H9 (cell line): Measurements from ENCODE around the gene RPS19BP1. TPM values are rescaled to one million over a fixed set of nuclear protein-coding genes. Genes with fewer than 3 reads are reported as not detected.

ENCODE experiments used
- DNase-seq: peaks from one replicate; pipeline ENCODE4 v3.0.0-alpha.2; 2017
- H2AFZ ChIP-seq: one replicate; pipeline ENCODE4 v1.6.1; 2013; ENCODE audit warnings: mild to moderate bottlenecking, low read length, control low read depth, moderate library complexity
- H2AK5ac ChIP-seq: 2 replicates; pipeline ENCODE4 v1.6.1; 2013; ENCODE audit warnings: low read length, control low read depth, mixed read lengths; ENCODE audit not compliant: insufficient read length
- H2BK120ac ChIP-seq: one replicate; pipeline ENCODE4 v1.6.1; 2013; ENCODE audit warnings: low read depth, mild to moderate bottlenecking, low read length, control low read depth, inconsistent platforms; ENCODE audit not compliant: poor library complexity, severe bottlenecking
- H2BK12ac ChIP-seq: 2 replicates; pipeline ENCODE4 v1.6.1; 2013; ENCODE audit warnings: low read length, control low read depth, mixed read lengths, low read depth; ENCODE audit not compliant: insufficient read length
- H2BK15ac ChIP-seq: 2 replicates; pipeline ENCODE4 v1.6.1; 2013; ENCODE audit warnings: low read depth, low read length, control low read depth
- H2BK20ac ChIP-seq: one replicate; pipeline ENCODE4 v1.6.1; 2013; ENCODE audit warnings: low read depth, mild to moderate bottlenecking, low read length, control low read depth, inconsistent platforms; ENCODE audit not compliant: poor library complexity, severe bottlenecking
- H2BK5ac ChIP-seq: 2 replicates; pipeline ENCODE4 v1.6.1; 2013; ENCODE audit warnings: low read length, control low read depth, mixed read lengths; ENCODE audit not compliant: insufficient read length
- H3K14ac ChIP-seq: 2 replicates; pipeline ENCODE4 v1.6.1; 2013; ENCODE audit warnings: low read length, control low read depth; ENCODE audit not compliant: insufficient read depth
- H3K18ac ChIP-seq: 2 replicates; pipeline ENCODE4 v1.6.1; 2013; ENCODE audit warnings: low read depth, mild to moderate bottlenecking, mixed read lengths, low read length, control low read depth; ENCODE audit not compliant: insufficient read length
- H3K23ac ChIP-seq: 2 replicates; pipeline ENCODE4 v1.6.1; 2013; ENCODE audit warnings: low read length, control low read depth, mixed read lengths, low read depth; ENCODE audit not compliant: insufficient read length
- H3K23me2 ChIP-seq: 2 replicates; pipeline ENCODE4 v1.6.1; 2013; ENCODE audit warnings: low read depth, mild to moderate bottlenecking, mixed read lengths, low read length, control low read depth; ENCODE audit not compliant: insufficient read length, poor library complexity, severe bottlenecking
- H3K27ac ChIP-seq: 2 replicates; pipeline ENCODE4 v1.5.1; 2013; ENCODE audit warnings: low read length, control low read depth, mixed read lengths, low read depth; ENCODE audit not compliant: insufficient read length
- H3K27me3 ChIP-seq: 2 replicates; pipeline ENCODE4 v1.6.1; 2013; ENCODE audit warnings: low read length, control low read depth, inconsistent platforms; ENCODE audit not compliant: insufficient read depth
- H3K4ac ChIP-seq: 2 replicates; pipeline ENCODE4 v1.6.1; 2013; ENCODE audit warnings: low read depth, mild to moderate bottlenecking, control low read depth, inconsistent platforms, low read length, moderate library complexity
- H3K4me1 ChIP-seq: 2 replicates; pipeline ENCODE4 v1.6.1; 2013; ENCODE audit warnings: low read length, control low read depth, inconsistent platforms; ENCODE audit not compliant: insufficient read depth
- H3K4me2 ChIP-seq: 2 replicates; pipeline ENCODE4 v1.6.1; 2013; ENCODE audit warnings: low read length, control low read depth, mixed read lengths; ENCODE audit not compliant: insufficient read length, insufficient read depth
- H3K56ac ChIP-seq: 2 replicates; pipeline ENCODE4 v1.6.1; 2013; ENCODE audit warnings: low read depth, mild to moderate bottlenecking, mixed read lengths, low read length, control low read depth; ENCODE audit not compliant: insufficient read length
- H3K79me1 ChIP-seq: 2 replicates; pipeline ENCODE4 v1.6.1; 2013; ENCODE audit warnings: low read depth, mild to moderate bottlenecking, moderate library complexity, low read length, control low read depth, inconsistent platforms; ENCODE audit not compliant: insufficient read depth, poor library complexity, severe bottlenecking
- H3K79me2 ChIP-seq: 2 replicates; pipeline ENCODE4 v1.6.1; 2013; ENCODE audit warnings: low read length, control low read depth, inconsistent platforms; ENCODE audit not compliant: insufficient read depth
- H3K9ac ChIP-seq: 2 replicates; pipeline ENCODE4 v1.6.1; 2013; ENCODE audit warnings: low read length, control low read depth, mixed read lengths; ENCODE audit not compliant: insufficient read length; ENCODE audit errors: extremely low read depth
- H3K9me3 ChIP-seq: one replicate; pipeline ENCODE4 v1.6.1; 2013; ENCODE audit warnings: low read depth, low read length, inconsistent platforms; ENCODE audit not compliant: control insufficient read depth
- H3T11ph ChIP-seq: one replicate; pipeline ENCODE4 v1.6.1; 2013; ENCODE audit warnings: mild to moderate bottlenecking, low read length, control low read depth, inconsistent platforms
- H4K20me1 ChIP-seq: one replicate; pipeline ENCODE4 v1.6.1; 2013; ENCODE audit not compliant: control insufficient read depth, insufficient read length, insufficient read depth
- H4K5ac ChIP-seq: 2 replicates; pipeline ENCODE4 v1.6.1; 2013; ENCODE audit warnings: low read depth, mild to moderate bottlenecking, mixed read lengths, low read length, control low read depth; ENCODE audit not compliant: insufficient read length
- H4K8ac ChIP-seq: replicated peaks from 2 replicates; pipeline ENCODE4 v1.6.1; 2013; ENCODE audit warnings: low read length, control low read depth, mixed read lengths, low read depth; ENCODE audit not compliant: insufficient read length
- H4K91ac ChIP-seq: 2 replicates; pipeline ENCODE4 v1.6.1; 2013; ENCODE audit warnings: low read depth, mild to moderate bottlenecking, moderate library complexity, mixed read lengths, low read length, control low read depth; ENCODE audit not compliant: insufficient read length
- H3K27ac Mint-ChIP-seq, 3 experiments: 2 replicates in 2 of 3; 3 replicates in 1 of 3; pipeline ENCODE4 v1.8.0; 2020 to 2021; ENCODE audit warnings: mixed read lengths in 3 of 3, mild to moderate bottlenecking in 1 of 3, moderate library complexity in 1 of 3
- H3K27me3 Mint-ChIP-seq: 2 replicates; pipeline ENCODE4 v1.8.0; 2021; ENCODE audit warnings: low read depth, mild to moderate bottlenecking, moderate library complexity, mixed read lengths
- H3K36me3 Mint-ChIP-seq, 3 experiments: 2 replicates in 2 of 3; 3 replicates in 1 of 3; pipeline ENCODE4 v1.8.0; 2020 to 2021; ENCODE audit warnings: low read depth in 3 of 3, mixed read lengths in 3 of 3; ENCODE audit not compliant: insufficient read depth in 1 of 3
- H3K4me1 Mint-ChIP-seq, 2 experiments: 2 replicates each; pipeline ENCODE4 v1.8.0; 2020; ENCODE audit warnings: mixed read lengths in 2 of 2
- H3K4me3 Mint-ChIP-seq, 2 experiments: 2 replicates in 1 of 2; 3 replicates in 1 of 2; pipeline ENCODE4 v1.8.0; 2020 to 2021; ENCODE audit warnings: mild to moderate bottlenecking in 2 of 2, mixed read lengths in 2 of 2, moderate library complexity in 1 of 2
- H3K9me3 Mint-ChIP-seq, 2 experiments: 2 replicates in 1 of 2; 3 replicates in 1 of 2; pipeline ENCODE4 v1.8.0; 2020; ENCODE audit warnings: mild to moderate bottlenecking in 2 of 2, mixed read lengths in 2 of 2, moderate library complexity in 1 of 2
- WGBS: extraction: QIAGEN DNeasy Blood & Tissue Kit; methylation state at CpG from one replicate; pipeline ENCODE4 v1.1.7; 2013; ENCODE audit warnings: missing lambda C conversion rate, low lambda C conversion rate, mixed read lengths; ENCODE audit not compliant: insufficient read length; ENCODE audit errors: extremely low coverage; 5-methylcytosine and 5-hydroxymethylcytosine counted together
- total RNA-seq: library from RNA; stranded (reverse); gene quantifications from 2 replicates; pipeline ENCODE4 v1.2.1, GENCODE V29; 2021
- TF ChIP-seq, protein P1 (sequence below): fragments of 200-600 bp; sonication (generic); conservative IDR thresholded peaks from 3 replicates; pipeline ENCODE4 v1.8.0; 2021; ENCODE audit warnings: antibody characterized with exemption, mild to moderate bottlenecking

RPS19BP1 gene
- total RNA-seq, 1 experiment from 2014 or later = 65.0 TPM

DNA sequence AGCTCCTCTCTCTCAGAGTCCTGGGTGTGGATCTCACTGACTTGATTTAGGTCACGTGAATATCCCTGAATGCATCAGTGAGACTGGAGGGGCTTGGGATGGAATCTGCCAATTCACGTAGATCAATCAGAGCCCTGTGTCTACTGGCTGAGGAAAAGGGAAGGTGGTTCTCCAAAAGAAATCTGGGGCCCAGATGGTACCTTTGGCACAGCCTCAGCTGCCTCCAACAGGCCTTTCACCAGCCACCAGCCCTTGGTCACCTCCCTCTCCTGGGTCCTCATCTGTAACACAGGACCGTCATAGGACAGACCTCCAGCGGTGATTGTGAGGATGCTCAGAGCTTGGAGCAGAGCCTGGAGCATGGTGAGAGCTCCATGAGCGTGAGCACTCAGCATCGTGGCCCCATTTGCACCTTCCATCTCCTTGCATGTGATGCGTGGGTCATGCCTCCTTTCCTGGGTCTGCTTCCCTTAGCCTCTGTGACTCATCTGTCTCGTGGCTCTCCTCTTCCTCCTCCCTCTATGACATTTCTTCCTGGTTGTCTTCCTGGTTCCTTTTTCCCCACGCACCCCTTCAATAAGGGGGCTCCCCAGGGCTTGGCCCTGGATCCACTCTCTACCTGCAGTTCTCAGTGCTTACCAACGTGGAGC lies 38.0 kb downstream of the RPS19BP1 start:
- Mint-ChIP-seq H3K4me3 (no peak overlapping the region), H3K27me3 (peaks cover 73% of the 10 kb centered on the region), H3K27ac (peak overlapping the region in 1 of 3 experiments; percentile 28; a peak in 1 of 7 replicates), H3K4me1 (peaks cover 6 to 12% of the 10 kb centered on the region in 2 experiments), H3K9me3 (peaks cover 0 to 3% of the 10 kb centered on the region in 2 experiments; a peak in 1 of 5 replicates), H3K36me3 (no peaks in the 10 kb centered on the region; a peak in 1 of 7 replicates)
- Histone ChIP-seq H2AK5ac (no peak overlapping the region), H3K56ac (no peak overlapping the region), H3T11ph (no peak overlapping the region), H2BK15ac (no peak overlapping the region), H4K91ac (no peak overlapping the region), H4K5ac (no peak overlapping the region), H3K4me2 (no peak overlapping the region), H4K20me1 (no peaks in the 10 kb centered on the region), H2BK5ac (no peak overlapping the region), H2BK12ac (no peak overlapping the region), H3K4ac (no peak overlapping the region), H3K4me1 (no peaks in the 10 kb centered on the region), H3K23me2 (no peaks in the 10 kb centered on the region), H3K23ac (no peak overlapping the region), H3K79me2 (no peaks in the 10 kb centered on the region), H3K27ac (no peak overlapping the region), H3K79me1 (no peaks in the 10 kb centered on the region), H4K8ac (no peak overlapping the region), H2BK120ac (no peak overlapping the region), H3K9me3 (no peaks in the 10 kb centered on the region), H3K9ac (no peak overlapping the region), H3K14ac (no peak overlapping the region), H2AFZ (no peak overlapping the region), H2BK20ac (no peak overlapping the region), H3K18ac (no peak overlapping the region), H3K27me3 (peaks cover 7% of the 10 kb centered on the region)
- TF ChIP-seq, protein P1, sequence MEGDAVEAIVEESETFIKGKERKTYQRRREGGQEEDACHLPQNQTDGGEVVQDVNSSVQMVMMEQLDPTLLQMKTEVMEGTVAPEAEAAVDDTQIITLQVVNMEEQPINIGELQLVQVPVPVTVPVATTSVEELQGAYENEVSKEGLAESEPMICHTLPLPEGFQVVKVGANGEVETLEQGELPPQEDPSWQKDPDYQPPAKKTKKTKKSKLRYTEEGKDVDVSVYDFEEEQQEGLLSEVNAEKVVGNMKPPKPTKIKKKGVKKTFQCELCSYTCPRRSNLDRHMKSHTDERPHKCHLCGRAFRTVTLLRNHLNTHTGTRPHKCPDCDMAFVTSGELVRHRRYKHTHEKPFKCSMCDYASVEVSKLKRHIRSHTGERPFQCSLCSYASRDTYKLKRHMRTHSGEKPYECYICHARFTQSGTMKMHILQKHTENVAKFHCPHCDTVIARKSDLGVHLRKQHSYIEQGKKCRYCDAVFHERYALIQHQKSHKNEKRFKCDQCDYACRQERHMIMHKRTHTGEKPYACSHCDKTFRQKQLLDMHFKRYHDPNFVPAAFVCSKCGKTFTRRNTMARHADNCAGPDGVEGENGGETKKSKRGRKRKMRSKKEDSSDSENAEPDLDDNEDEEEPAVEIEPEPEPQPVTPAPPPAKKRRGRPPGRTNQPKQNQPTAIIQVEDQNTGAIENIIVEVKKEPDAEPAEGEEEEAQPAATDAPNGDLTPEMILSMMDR = no peak
- no peak for DNase-seq
- WGBS = no CpG with 5 or more reads among the region's 10 CpGs
